ENCODE results near the gene TMEM143.
A peak's percentile ranks its signal among the peaks of the same experiment; 100 is the strongest.
"Not testable (repeated sequence)": the region's sequence is repeated elsewhere in the genome, so short reads cannot be mapped to it uniquely, and the experiment has no call there.

The TMEM143 gene

GRCh38 chr19:48332662-48333466 is 30.9 kb downstream of the TMEM143 start:
- Mint-ChIP-seq H3K9me3 (no peaks in the 10 kb centered on the region), H3K27me3 (no peaks in the 10 kb centered on the region), H3K36me3 (ENCODE audit: low read depth) (peaks cover 32% of the 10 kb centered on the region), H3K4me3 (peak overlapping the region; percentile 92), H3K27ac (peak overlapping the region; percentile 96), H3K4me1 (ENCODE audit: low read depth) (peaks cover 54% of the 10 kb centered on the region)

- H3K27ac Mint-ChIP-seq, result peak overlapping the region; percentile 1
- peaks cover 37% of the 10 kb centered on the region for H3K36me3 Mint-ChIP-seq (ENCODE audit: low read depth)
- H3K9me3 Mint-ChIP-seq, result no peaks in the 10 kb centered on the region
- peaks cover 60% of the 10 kb centered on the region for H3K4me1 Mint-ChIP-seq (ENCODE audit: low read depth)
- H3K27me3 Mint-ChIP-seq, result no peaks in the 10 kb centered on the region
- peak overlapping the region; percentile 92 for H3K4me3 Mint-ChIP-seq
Measured at GRCh38 chr19:48332351-48332661, 31.4 kb downstream of the TMEM143 start.

GRCh38 chr19:48330012-48330681 is 33.6 kb downstream of the TMEM143 start:
- Mint-ChIP-seq H3K4me3 (peak overlapping the region; percentile 74), H3K27me3 (no peaks in the 10 kb centered on the region), H3K36me3 (ENCODE audit: low read depth) (peaks cover 50% of the 10 kb centered on the region), H3K9me3 (no peaks in the 10 kb centered on the region), H3K27ac (peak overlapping the region; percentile 76), H3K4me1 (ENCODE audit: low read depth) (peaks cover 77% of the 10 kb centered on the region)

GRCh38 chr19:48329167-48329891 is 34.4 kb downstream of the TMEM143 start:
- no peaks in the 10 kb centered on the region for H3K9me3 Mint-ChIP-seq
- peak overlapping the region; percentile 76 for H3K27ac Mint-ChIP-seq
- H3K36me3 Mint-ChIP-seq (ENCODE audit: low read depth), result peaks cover 50% of the 10 kb centered on the region
- H3K27me3 Mint-ChIP-seq, result no peaks in the 10 kb centered on the region
- peak overlapping the region; percentile 74 for H3K4me3 Mint-ChIP-seq
- H3K4me1 Mint-ChIP-seq (ENCODE audit: low read depth), result peaks cover 79% of the 10 kb centered on the region

GRCh38 chr19:48325265-48325910 is 38.4 kb downstream of the TMEM143 start, which contains the start of gene EMP3:
EMP3 (plus strand) TSS chr19:48325552; CDS start chr19:48326845, 1,293 bp downstream.
- peak within 1 kb of the TSS; percentile 91 for H3K4me3 Mint-ChIP-seq
- no peaks in the 10 kb centered on the region for H3K9me3 Mint-ChIP-seq
- peaks cover 89% of the 10 kb centered on the region for H3K4me1 Mint-ChIP-seq (ENCODE audit: low read depth)
- peak within 1 kb of the TSS; percentile 98 for H3K27ac Mint-ChIP-seq
- no peaks in the 10 kb centered on the region for H3K27me3 Mint-ChIP-seq
- peaks cover 40% of the 10 kb centered on the region for H3K36me3 Mint-ChIP-seq (ENCODE audit: low read depth)

- H3K9me3 Mint-ChIP-seq, result no peaks in the 10 kb centered on the region
- H3K27me3 Mint-ChIP-seq, result no peaks in the 10 kb centered on the region
- H3K36me3 Mint-ChIP-seq (ENCODE audit: low read depth), result peaks cover 10% of the 10 kb centered on the region
- peak overlapping the region; percentile 99 for H3K27ac Mint-ChIP-seq
- H3K4me3 Mint-ChIP-seq, result peak overlapping the region; percentile 88
- peaks cover 65% of the 10 kb centered on the region for H3K4me1 Mint-ChIP-seq (ENCODE audit: low read depth)
Measured at GRCh38 chr19:48321622-48322591, 41.8 kb downstream of the TMEM143 start.

GRCh38 chr19:48321372-48321621 is 42.4 kb downstream of the TMEM143 start:
- Mint-ChIP-seq H3K27ac (peak overlapping the region; percentile 99), H3K36me3 (ENCODE audit: low read depth) (peaks cover 4% of the 10 kb centered on the region), H3K27me3 (no peaks in the 10 kb centered on the region), H3K4me1 (ENCODE audit: low read depth) (peaks cover 59% of the 10 kb centered on the region), H3K4me3 (peak overlapping the region; percentile 88), H3K9me3 (no peaks in the 10 kb centered on the region)

GRCh38 chr19:48319647-48320541 is 43.8 kb downstream of the TMEM143 start:
- no peak overlapping the region for H3K27ac Mint-ChIP-seq
- peaks cover 49% of the 10 kb centered on the region for H3K4me1 Mint-ChIP-seq (ENCODE audit: low read depth)
- no peak overlapping the region for H3K4me3 Mint-ChIP-seq
- H3K9me3 Mint-ChIP-seq, result no peaks in the 10 kb centered on the region
- H3K27me3 Mint-ChIP-seq, result no peaks in the 10 kb centered on the region
- no peaks in the 10 kb centered on the region for H3K36me3 Mint-ChIP-seq (ENCODE audit: low read depth)

GRCh38 chr19:48318286-48318987 is 45.3 kb downstream of the TMEM143 start:
- Mint-ChIP-seq H3K4me3 (no peak overlapping the region), H3K27ac (no peak overlapping the region), H3K36me3 (ENCODE audit: low read depth) (no peaks in the 10 kb centered on the region), H3K4me1 (ENCODE audit: low read depth) (peaks cover 34% of the 10 kb centered on the region), H3K27me3 (no peaks in the 10 kb centered on the region), H3K9me3 (no peaks in the 10 kb centered on the region)

- H3K4me3 Mint-ChIP-seq, H3K27ac Mint-ChIP-seq: not testable (repeated sequence)
Measured at GRCh38 chr19:48317708-48317960, 46.1 kb downstream of the TMEM143 start.

GRCh38 chr19:48315712-48316111 is 48.0 kb downstream of the TMEM143 start:
- Mint-ChIP-seq H3K27me3 (no peaks in the 10 kb centered on the region), H3K4me3 (no peak overlapping the region), H3K9me3 (no peaks in the 10 kb centered on the region), H3K36me3 (ENCODE audit: low read depth) (no peaks in the 10 kb centered on the region), H3K27ac (no peak overlapping the region), H3K4me1 (ENCODE audit: low read depth) (peaks cover 9% of the 10 kb centered on the region)

More at GRCh38 chr19:48317708-48317960, 46.1 kb downstream of the TMEM143 start:
- H3K9me3 Mint-ChIP-seq; H3K36me3 Mint-ChIP-seq (ENCODE audit: low read depth); H3K27me3 Mint-ChIP-seq: not testable (repeated sequence)
- peaks cover 26% of the 10 kb centered on the region for H3K4me1 Mint-ChIP-seq (ENCODE audit: low read depth)

GRCh38 chr19:48311384-48311783 is 52.4 kb downstream of the TMEM143 start:
- no peak overlapping the region for H3K27ac Mint-ChIP-seq
- no peaks in the 10 kb centered on the region for H3K4me1 Mint-ChIP-seq (ENCODE audit: low read depth)
- H3K36me3 Mint-ChIP-seq (ENCODE audit: low read depth), result no peaks in the 10 kb centered on the region
- H3K27me3 Mint-ChIP-seq, result no peaks in the 10 kb centered on the region
- no peaks in the 10 kb centered on the region for H3K9me3 Mint-ChIP-seq
- H3K4me3 Mint-ChIP-seq, result no peak overlapping the region

- H3K27ac Mint-ChIP-seq, result no peak overlapping the region
- H3K4me1 Mint-ChIP-seq (ENCODE audit: low read depth), result no peaks in the 10 kb centered on the region
- no peaks in the 10 kb centered on the region for H3K27me3 Mint-ChIP-seq
- no peaks in the 10 kb centered on the region for H3K36me3 Mint-ChIP-seq (ENCODE audit: low read depth)
- H3K9me3 Mint-ChIP-seq, result no peaks in the 10 kb centered on the region
- no peak overlapping the region for H3K4me3 Mint-ChIP-seq
Measured at GRCh38 chr19:48310227-48310626, 53.5 kb downstream of the TMEM143 start.
